ENCODE data around the gene RIN2. TPM values are rescaled to one million over a fixed set of nuclear protein-coding genes. Genes with fewer than 3 reads are reported as not detected.

The RIN2 gene
- total RNA-seq, 1 donor from 2014 or later: 34.1 TPM

DNA sequence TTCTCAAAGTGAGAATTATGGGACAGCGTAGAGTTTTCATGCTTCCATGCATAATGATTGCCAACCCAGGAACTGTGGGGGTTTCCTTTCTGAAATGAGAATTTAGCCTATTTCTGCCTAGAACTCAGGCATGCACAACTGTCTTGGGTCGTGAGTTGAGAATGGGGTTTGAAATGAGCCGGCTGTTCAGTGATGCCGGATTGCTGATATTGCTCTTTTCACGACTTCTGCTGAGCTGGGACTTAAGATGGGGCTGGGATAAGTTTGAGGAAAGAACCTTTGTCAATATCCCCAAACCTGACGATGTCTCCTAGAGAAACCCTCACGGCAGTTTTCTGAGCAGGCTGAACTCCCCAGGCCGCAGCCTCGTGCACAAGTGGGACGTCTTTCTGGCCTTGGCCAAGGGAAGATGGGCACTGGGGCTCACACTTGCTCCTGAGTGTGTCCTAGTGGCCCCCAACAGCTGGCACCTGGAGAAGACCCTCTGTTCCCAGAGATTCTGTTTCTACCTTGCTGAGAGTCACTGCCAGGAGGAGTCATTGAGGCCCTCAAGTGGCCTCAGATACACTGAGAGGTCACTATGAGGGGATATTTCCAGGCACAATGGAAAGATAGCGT, 34.1 kb upstream of the RIN2 start:
- no peak for DNase-seq (ENCODE audit: low read depth)
- no peak for TF ChIP-seq CTCF (IDR thresholded peaks at IDR 0.05; ENCODE audit: insufficient read depth, low read length, poor library complexity, severe bottlenecking)
- Histone ChIP-seq H3K36me3 (ENCODE audit: control insufficient read depth, insufficient read depth, low read length) (no peaks in the 10 kb centered on the region), H3K27me3 (ENCODE audit: control insufficient read depth, insufficient read depth, low read length) (peaks cover 2% of the 10 kb centered on the region), H3K4me3 (ENCODE audit: low read depth, low read length) (no peak overlapping the region)

GRCh38 chr20:19725373-19725772, 32.7 kb upstream of the RIN2 start:
- no peak overlapping the region for H3K4me3 ChIP-seq (ENCODE audit: low read depth, low read length)
- H3K36me3 ChIP-seq (ENCODE audit: control insufficient read depth, insufficient read depth, low read length): no peaks in the 10 kb centered on the region
- DNase-seq (ENCODE audit: low read depth): no peak
- peaks cover 2% of the 10 kb centered on the region for H3K27me3 ChIP-seq (ENCODE audit: control insufficient read depth, insufficient read depth, low read length)
- no peak for TF ChIP-seq CTCF (IDR thresholded peaks at IDR 0.05; ENCODE audit: insufficient read depth, low read length, poor library complexity, severe bottlenecking)

GRCh38 chr20:19725814-19726525, 32.1 kb upstream of the RIN2 start:
- no peaks in the 10 kb centered on the region for H3K36me3 ChIP-seq (ENCODE audit: control insufficient read depth, insufficient read depth, low read length)
- H3K27me3 ChIP-seq (ENCODE audit: control insufficient read depth, insufficient read depth, low read length): peaks cover 2% of the 10 kb centered on the region
- no peak for TF ChIP-seq CTCF (IDR thresholded peaks at IDR 0.05; ENCODE audit: insufficient read depth, low read length, poor library complexity, severe bottlenecking)
- H3K4me3 ChIP-seq (ENCODE audit: low read depth, low read length): no peak overlapping the region
- DNase-seq (ENCODE audit: low read depth): no peak

DNA sequence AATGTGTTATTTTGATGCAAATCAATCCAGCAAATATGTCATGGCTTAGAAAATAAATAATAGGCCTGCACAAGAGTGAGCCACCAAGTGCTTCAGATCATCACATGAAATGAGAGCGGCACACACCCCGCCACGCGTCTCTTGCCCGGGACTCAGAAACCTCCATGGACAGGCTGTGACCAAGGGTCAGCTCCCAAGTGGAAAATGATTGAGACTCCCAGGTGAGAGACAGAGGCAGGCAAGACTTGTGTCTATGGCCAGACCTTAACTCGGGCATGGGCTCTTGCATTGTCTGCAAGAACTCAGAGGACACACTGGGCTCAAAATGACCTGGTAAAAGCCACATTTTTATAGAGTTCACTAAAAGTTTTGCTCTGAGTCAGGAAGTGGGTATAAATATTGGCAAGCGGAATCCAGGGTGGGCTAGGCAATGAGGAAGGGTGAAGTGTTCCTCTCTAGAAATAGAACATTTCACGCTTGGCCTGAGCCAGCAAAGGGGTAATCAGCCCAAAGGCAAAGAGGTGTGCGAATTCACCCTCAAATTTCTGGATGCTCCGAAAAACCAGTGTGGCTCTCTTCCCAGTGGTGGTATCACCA, 30.7 kb upstream of the RIN2 start:
- DNase-seq (ENCODE audit: low read depth): no peak
- H3K36me3 ChIP-seq (ENCODE audit: control insufficient read depth, insufficient read depth, low read length): no peaks in the 10 kb centered on the region
- no peak overlapping the region for H3K4me3 ChIP-seq (ENCODE audit: low read depth, low read length)
- no peak for TF ChIP-seq CTCF (IDR thresholded peaks at IDR 0.05; ENCODE audit: insufficient read depth, low read length, poor library complexity, severe bottlenecking)
- H3K27me3 ChIP-seq (ENCODE audit: control insufficient read depth, insufficient read depth, low read length): no peaks in the 10 kb centered on the region

DNA sequence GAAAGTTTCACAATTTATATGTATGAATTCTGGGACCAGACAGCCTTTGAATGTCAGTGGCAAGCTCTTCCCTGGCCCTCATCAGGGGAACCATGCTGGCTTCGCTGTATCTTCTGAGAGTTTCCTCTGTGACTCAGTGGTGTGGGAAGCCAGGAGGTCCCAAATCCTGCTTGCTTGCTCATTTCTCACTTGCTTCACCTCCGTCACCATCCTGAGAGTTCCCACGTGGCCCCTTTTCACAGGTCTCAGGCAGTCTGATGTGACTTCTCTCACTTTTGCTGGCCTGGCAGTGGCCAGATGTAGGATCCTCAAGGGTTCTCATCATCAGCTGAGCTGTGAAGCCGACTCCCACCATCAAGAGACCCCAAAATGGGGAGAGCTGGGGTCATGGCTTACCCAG, 28.4 kb upstream of the RIN2 start:
- no peak overlapping the region for H3K4me3 ChIP-seq (ENCODE audit: low read depth, low read length)
- no peak for DNase-seq (ENCODE audit: low read depth)
- H3K36me3 ChIP-seq (ENCODE audit: control insufficient read depth, insufficient read depth, low read length): no peaks in the 10 kb centered on the region
- no peaks in the 10 kb centered on the region for H3K27me3 ChIP-seq (ENCODE audit: control insufficient read depth, insufficient read depth, low read length)
- TF ChIP-seq CTCF (IDR thresholded peaks at IDR 0.05; ENCODE audit: insufficient read depth, low read length, poor library complexity, severe bottlenecking): no peak
